Activated CD4-positive, alpha-beta T cell treated with anti-CD3 and anti-CD28 coated beads, Interleukin-2, amount 10 ng/mL, durations not matched to agents 24 days and 14 days (primary cell): ENCODE measurements around the gene PTGDS. TPM values are rescaled to one million over a fixed set of nuclear protein-coding genes. Genes with fewer than 3 reads are reported as not detected.

Source experiments
- DNase-seq: peaks from one replicate; pipeline ENCODE4 v3.0.0; 2022
- H3K27ac Mint-ChIP-seq: one replicate; pipeline ENCODE4 v1.8.0; 2022; ENCODE audit warnings: mild to moderate bottlenecking, mixed read lengths
- H3K27me3 Mint-ChIP-seq: one replicate; pipeline ENCODE4 v1.8.0; 2022; ENCODE audit warnings: mixed read lengths
- H3K36me3 Mint-ChIP-seq: one replicate; pipeline ENCODE4 v1.8.0; 2022; ENCODE audit warnings: low read depth, mild to moderate bottlenecking, mixed read lengths
- H3K4me1 Mint-ChIP-seq: one replicate; pipeline ENCODE4 v1.8.0; 2021; ENCODE audit warnings: mixed read lengths
- H3K4me3 Mint-ChIP-seq: one replicate; pipeline ENCODE4 v1.8.0; 2022; ENCODE audit warnings: mild to moderate bottlenecking, moderate library complexity, mixed read lengths
- H3K9me3 Mint-ChIP-seq: one replicate; pipeline ENCODE4 v1.8.0; 2021; ENCODE audit warnings: mixed read lengths
- intact Hi-C: fragments of 100-400 bp; cut with micrococcal nuclease; formaldehyde crosslinking; loops from one replicate; pipeline ENCODE4 v1.15.1; 2023
- total RNA-seq: library from RNA; stranded (reverse); gene quantifications from 2 replicates; pipeline ENCODE4 v1.2.3, GENCODE V29; 2022

The PTGDS gene
- total RNA-seq, 1 donor from 2014 or later: not detected

DNA sequence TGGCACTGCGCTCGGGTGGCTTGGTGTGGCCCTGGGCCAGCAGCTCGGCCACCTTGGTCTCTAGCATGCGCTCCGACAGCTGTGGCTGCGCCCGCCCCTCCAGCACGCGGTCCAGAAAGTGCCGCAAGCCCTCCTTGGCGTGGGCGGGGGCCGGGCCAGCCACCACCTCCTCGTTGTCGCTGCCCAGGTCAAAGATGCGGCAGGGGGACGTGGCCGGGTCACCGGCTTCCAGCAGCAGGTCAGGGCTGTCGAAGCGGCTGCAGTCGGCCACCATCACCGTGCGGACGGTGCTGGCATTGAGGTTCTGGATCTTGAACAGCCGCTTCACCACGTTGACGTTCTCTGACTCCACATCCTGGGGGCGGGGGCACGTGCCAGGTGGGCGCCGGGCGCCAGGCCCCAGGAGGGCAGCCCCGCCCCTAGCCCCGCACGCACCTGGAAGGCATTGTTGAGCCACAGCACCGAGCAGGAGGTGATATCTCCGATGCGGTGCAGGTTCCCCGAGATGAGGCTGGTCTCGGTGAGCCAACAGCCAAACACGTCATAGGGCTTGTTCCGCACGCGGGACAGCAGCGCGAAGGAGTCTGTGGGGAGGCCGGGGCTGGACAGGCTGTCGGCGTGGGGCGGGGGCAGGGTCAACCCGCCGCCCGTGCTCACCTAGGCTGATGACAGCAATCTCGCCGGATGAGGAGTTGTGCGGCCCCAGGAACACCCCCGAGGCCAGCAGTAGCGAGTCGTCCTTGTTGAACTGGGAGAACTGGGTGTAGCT, 35.0 kb upstream of the PTGDS start:
- intact Hi-C loops: no loop called here
- Mint-ChIP-seq H3K4me1 (peaks cover 3% of the 10 kb centered on the region), H3K36me3 (peaks cover 21% of the 10 kb centered on the region), H3K9me3 (no peaks in the 10 kb centered on the region), H3K27me3 (no peaks in the 10 kb centered on the region), H3K27ac (peak overlapping the region; percentile 8), H3K4me3 (peak overlapping the region; percentile 83)
- peak; percentile 60 for DNase-seq

GRCh38 chr9:136942881-136943230, 34.4 kb upstream of the PTGDS start:
- peaks cover 3% of the 10 kb centered on the region for H3K4me1 Mint-ChIP-seq
- H3K9me3 Mint-ChIP-seq: no peaks in the 10 kb centered on the region
- H3K27ac Mint-ChIP-seq: peak overlapping the region; percentile 8
- no peaks in the 10 kb centered on the region for H3K27me3 Mint-ChIP-seq
- peak overlapping the region; percentile 83 for H3K4me3 Mint-ChIP-seq
- H3K36me3 Mint-ChIP-seq: peaks cover 18% of the 10 kb centered on the region
- intact Hi-C loops: no loop called here
- no peak for DNase-seq

DNA sequence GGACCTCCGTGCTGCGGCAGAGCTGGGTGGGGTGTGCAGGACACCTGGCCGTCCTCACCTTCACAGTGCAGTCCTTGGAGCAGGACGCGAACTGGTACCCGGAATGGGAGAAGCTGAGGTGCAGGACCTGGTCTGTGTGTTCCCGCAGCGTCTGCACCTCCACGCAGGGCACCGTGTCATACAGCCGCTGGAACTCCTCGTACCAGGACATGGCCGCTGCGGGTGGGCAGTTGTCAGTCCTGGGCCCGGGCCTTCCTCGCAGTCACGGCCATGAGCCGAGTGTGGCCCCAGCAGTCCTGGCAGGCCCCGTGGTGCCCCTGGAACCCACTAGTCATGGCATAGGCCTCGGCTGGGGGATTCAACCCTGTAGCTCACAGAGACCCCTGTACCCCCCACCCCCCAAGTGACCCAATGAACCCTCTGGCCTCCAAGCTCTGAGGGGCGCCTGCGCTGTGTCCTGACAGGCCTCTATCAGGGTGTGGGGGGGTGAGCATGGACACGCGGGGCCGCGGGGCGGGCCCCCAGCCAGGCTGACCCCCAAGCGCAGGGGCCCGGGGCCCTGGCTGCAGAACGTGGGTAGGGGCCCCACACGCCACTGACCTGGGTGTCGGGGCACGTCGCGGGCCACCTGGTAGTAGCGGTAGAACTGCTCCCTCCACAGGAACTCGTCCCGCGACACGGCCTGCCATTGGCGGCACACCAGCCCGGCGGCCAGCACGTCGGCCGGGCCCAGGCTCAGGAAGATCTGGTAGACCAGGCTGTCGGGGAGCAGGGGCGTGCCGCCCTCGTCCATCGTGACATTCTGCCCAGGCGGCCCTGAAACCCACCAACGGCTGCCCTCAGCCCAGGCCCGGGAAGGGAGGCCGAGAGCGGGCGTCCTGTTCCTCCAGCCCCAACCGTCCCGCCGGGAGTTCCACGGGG, 33.8 kb upstream of the PTGDS start:
- peak overlapping the region; percentile 82 for H3K27ac Mint-ChIP-seq
- H3K4me3 Mint-ChIP-seq: peak overlapping the region; percentile 83
- DNase-seq: peak; percentile 85
- no peaks in the 10 kb centered on the region for H3K9me3 Mint-ChIP-seq
- H3K27me3 Mint-ChIP-seq: no peaks in the 10 kb centered on the region
- H3K4me1 Mint-ChIP-seq: peaks cover 3% of the 10 kb centered on the region
- H3K36me3 Mint-ChIP-seq: peaks cover 16% of the 10 kb centered on the region
- intact Hi-C loops: loop anchor here (1.0 kb wide), 4 partner anchors 41 to 94 kb away; partner anchors contain the start of genes PAXX, PHPT1 and TRAF2

DNA sequence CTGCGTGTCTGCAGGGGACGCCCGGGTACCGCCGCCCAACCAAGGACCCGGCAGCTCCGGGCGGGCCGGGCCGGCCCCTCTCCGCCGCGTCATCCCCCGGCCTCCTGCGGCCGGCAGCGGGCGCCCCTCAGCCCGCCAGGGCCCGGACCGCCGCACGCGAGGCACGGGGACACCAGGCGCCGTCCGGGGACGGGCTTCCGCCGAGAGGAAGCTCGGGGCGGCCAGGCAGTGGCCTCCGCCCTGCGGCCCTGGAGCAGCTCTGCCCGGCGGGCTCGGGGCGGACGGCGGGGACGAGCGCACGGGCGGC, 33.1 kb upstream of the PTGDS start:
- intact Hi-C loops: loop anchor here (1.0 kb wide), 4 partner anchors 42 to 95 kb away; partner anchors contain the start of genes PAXX, PHPT1 and TRAF2
- no peak for DNase-seq

DNA sequence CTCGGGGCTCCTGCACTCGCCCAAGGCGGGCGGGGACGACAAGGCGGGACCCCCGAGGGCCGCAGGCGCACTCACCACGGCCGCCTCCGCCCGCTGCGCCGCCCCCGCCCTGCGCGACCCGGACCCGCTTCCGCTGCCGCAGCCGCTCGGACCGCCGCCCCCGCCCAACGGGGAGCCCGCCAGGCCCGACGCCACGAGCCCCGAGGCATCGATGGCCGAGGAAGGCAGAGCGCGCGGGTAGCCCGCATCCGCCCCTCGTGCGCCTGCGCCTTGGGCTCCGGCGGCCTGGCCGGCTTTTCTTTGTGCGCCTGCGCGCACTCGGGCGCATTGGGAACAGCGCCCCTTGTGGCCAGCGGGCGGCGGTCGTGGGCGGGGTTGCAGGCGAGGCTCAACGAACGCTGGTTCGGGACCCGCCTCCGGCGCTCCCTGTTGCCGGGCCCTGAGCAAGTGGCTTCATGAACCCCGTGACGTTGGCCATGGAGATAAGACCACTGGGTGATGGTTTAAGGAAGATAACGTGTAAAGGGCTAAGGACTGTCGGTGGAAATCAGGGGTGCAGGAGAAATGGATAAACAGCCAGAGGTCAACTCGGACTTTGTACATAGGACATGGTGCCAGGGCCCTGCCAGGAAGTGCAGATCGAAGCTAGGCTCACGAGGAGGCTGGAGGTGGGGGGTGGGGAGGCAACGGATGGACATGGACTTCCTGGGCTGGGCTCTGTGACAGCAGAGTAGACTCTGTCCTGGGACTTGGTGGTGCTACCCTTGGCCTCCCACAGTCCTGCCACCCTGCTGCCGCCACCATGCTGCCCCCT, 32.6 kb upstream of the PTGDS start, which contains the start of the genes C8G and FBXW5:
C8G (plus strand) TSS at position 725 of the 814 bp plus-strand sequence; CDS start at position 803, 78 bp downstream.
FBXW5 (minus strand) TSS at position 220 of the 814 bp plus-strand sequence. CDS start 655 bp downstream, outside the sequence.
- intact Hi-C loops: loop anchor here (1.0 kb wide), 4 partner anchors 42 to 95 kb away; partner anchors contain the start of genes PAXX, PHPT1 and TRAF2
- peak within 1 kb of the TSS; percentile 87 for H3K27ac Mint-ChIP-seq

More for the DNA sequence above, 33.1 kb upstream of the PTGDS start:
- peaks cover 3% of the 10 kb centered on the region for H3K4me1 Mint-ChIP-seq
- H3K36me3 Mint-ChIP-seq: peaks cover 12% of the 10 kb centered on the region
- no peaks in the 10 kb centered on the region for H3K27me3 Mint-ChIP-seq
- peak overlapping the region; percentile 83 for H3K4me3 Mint-ChIP-seq
- H3K27ac Mint-ChIP-seq: no peak overlapping the region
- H3K9me3 Mint-ChIP-seq: no peaks in the 10 kb centered on the region

GRCh38 chr9:136945333-136946227, 31.7 kb upstream of the PTGDS start:
- intact Hi-C loops: no loop called here
- peaks cover 12% of the 10 kb centered on the region for H3K36me3 Mint-ChIP-seq
- no peaks in the 10 kb centered on the region for H3K27me3 Mint-ChIP-seq
- H3K27ac Mint-ChIP-seq: no peak overlapping the region
- no peak for DNase-seq
- peaks cover 5% of the 10 kb centered on the region for H3K4me1 Mint-ChIP-seq
- H3K4me3 Mint-ChIP-seq: no peak overlapping the region
- H3K9me3 Mint-ChIP-seq: no peaks in the 10 kb centered on the region

More for the DNA sequence above, 32.6 kb upstream of the PTGDS start, which contains the start of the genes C8G and FBXW5:
- Mint-ChIP-seq H3K36me3 (peaks cover 12% of the 10 kb centered on the region), H3K9me3 (no peaks in the 10 kb centered on the region), H3K4me3 (peak within 1 kb of the TSS; percentile 83), H3K27me3 (no peaks in the 10 kb centered on the region), H3K4me1 (peaks cover 3% of the 10 kb centered on the region)
- peak; percentile 99 for DNase-seq

DNA sequence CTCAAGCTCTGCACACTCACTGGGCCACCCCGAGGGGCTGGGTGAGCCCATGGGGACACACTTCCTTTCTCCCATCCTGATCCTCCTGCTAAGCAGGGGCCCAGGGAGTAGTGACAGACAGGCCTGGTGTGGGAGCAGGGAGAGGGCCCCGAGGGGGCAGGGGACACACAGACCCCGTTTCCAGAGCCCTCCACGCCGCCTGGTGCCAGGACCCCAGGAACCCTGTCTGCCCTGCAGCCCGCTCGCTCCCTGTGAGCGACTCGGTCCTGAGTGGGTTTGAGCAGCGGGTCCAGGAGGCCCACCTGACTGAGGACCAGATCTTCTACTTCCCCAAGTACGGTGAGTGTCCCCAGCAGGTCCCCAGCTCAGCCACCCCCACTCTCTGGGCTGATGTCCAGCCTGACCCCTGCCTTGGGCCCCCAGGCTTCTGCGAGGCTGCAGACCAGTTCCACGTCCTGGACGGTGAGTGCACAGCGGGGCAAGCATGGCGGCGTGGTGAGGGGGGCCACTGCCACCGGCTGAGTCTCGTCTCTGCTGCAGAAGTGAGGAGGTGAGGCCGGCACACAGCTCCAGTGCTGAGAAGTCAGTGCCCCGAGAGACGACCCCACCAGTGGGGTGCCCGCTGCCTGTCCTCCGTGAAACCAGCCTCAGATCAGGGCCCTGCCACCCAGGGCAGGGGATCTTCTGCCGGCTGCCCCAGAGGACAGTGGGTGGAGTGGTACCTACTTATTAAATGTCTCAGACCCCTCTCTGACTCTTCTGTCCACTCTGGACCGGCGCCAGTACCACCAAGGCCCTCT, 30.9 kb upstream of the PTGDS start:
- intact Hi-C loops: no loop called here
- H3K27me3 Mint-ChIP-seq: no peaks in the 10 kb centered on the region
- H3K36me3 Mint-ChIP-seq: peaks cover 9% of the 10 kb centered on the region
- H3K27ac Mint-ChIP-seq: no peak overlapping the region
- no peaks in the 10 kb centered on the region for H3K9me3 Mint-ChIP-seq
- no peak overlapping the region for H3K4me3 Mint-ChIP-seq
- peaks cover 7% of the 10 kb centered on the region for H3K4me1 Mint-ChIP-seq
- no peak for DNase-seq

- Mint-ChIP-seq H3K27me3 (no peaks in the 10 kb centered on the region), H3K9me3 (no peaks in the 10 kb centered on the region), H3K4me1 (peaks cover 7% of the 10 kb centered on the region), H3K4me3 (no peak overlapping the region), H3K27ac (no peak overlapping the region), H3K36me3 (peaks cover 4% of the 10 kb centered on the region)
- DNase-seq: peak; percentile 59
- intact Hi-C loops: no loop called here
Measured at GRCh38 chr9:136947028-136947891, 30.0 kb upstream of the PTGDS start.

GRCh38 chr9:136947955-136948510, 29.3 kb upstream of the PTGDS start:
- peak; percentile 61 for DNase-seq
- intact Hi-C loops: no loop called here
- no peaks in the 10 kb centered on the region for H3K9me3 Mint-ChIP-seq
- peaks cover 3% of the 10 kb centered on the region for H3K36me3 Mint-ChIP-seq
- H3K4me1 Mint-ChIP-seq: peaks cover 7% of the 10 kb centered on the region
- no peaks in the 10 kb centered on the region for H3K27me3 Mint-ChIP-seq
- no peak overlapping the region for H3K27ac Mint-ChIP-seq
- peak overlapping the region; percentile 88 for H3K4me3 Mint-ChIP-seq

- peaks cover 7% of the 10 kb centered on the region for H3K4me1 Mint-ChIP-seq
- intact Hi-C loops: no loop called here
Measured at GRCh38 chr9:136949239-136949816, 28.0 kb upstream of the PTGDS start.

More at GRCh38 chr9:136949239-136949816, 28.0 kb upstream of the PTGDS start:
- H3K36me3 Mint-ChIP-seq: no peaks in the 10 kb centered on the region
- no peak for DNase-seq
- H3K27me3 Mint-ChIP-seq: no peaks in the 10 kb centered on the region
- H3K4me3 Mint-ChIP-seq: peak overlapping the region; percentile 88
- peak overlapping the region; percentile 76 for H3K27ac Mint-ChIP-seq
- no peaks in the 10 kb centered on the region for H3K9me3 Mint-ChIP-seq
